GM03348 (cell line): ENCODE data around the gene EIF2S1.
"Not testable (repeated sequence)": the region's sequence is repeated elsewhere in the genome, so short reads cannot be mapped to it uniquely, and the experiment has no call there.

Source experiments
- DNase-seq: peaks from one replicate; pipeline ENCODE4 v3.0.0; 2012; ENCODE audit warnings: low spot score

EIF2S1 gene

DNA sequence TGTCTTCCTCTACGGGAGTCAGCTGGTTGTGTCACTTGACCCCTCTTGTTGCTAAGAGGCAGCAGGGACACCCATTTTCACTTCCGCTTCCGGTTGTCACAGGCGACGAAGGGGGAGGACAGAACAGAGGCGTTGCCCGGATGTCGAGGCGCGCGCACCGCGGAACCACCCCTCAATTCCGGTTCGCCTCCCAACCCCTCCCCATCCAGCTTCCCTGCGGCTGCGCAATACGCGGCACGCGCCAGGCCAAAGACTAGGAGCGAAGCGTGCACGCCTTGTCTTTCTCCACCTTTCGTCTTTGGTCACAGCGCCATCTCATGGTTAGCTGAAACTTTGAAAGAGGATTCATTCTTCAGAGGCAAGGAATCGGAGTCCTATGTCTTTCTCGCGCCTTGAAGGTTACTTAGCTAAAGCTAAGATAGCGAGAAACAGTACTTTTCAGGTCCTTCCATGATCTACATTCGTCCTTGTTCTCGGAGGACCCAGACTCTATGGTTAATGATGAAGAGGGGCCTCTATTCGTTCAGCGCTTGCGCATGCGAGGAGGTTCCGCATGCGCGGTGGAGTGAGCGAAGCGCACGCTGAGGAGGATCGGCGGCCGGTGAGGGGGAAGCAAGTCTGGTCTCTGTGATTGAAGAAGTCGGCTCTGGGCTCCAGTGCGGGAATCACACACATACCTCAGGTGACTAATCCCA lies at the start of gene EIF2S1, which contains the start of gene ATP6V1D:
Gene EIF2S1, plus strand, starts transcription at position 554 of the 695 bp plus-strand sequence. CDS start 4,440 bp downstream, outside the sequence.
Gene ATP6V1D, minus strand, starts transcription at position 30 of the 695 bp plus-strand sequence. CDS start 106 bp downstream, outside the sequence.
- peak; percentile 99 for DNase-seq

GRCh38 chr14:67311868-67312267 lies 48.3 kb upstream of the EIF2S1 start:
- DNase-seq, result no peak

GRCh38 chr14:67313153-67313552 lies 47.0 kb upstream of the EIF2S1 start:
- no peak for DNase-seq

GRCh38 chr14:67317822-67318221 lies 42.3 kb upstream of the EIF2S1 start:
- no peak for DNase-seq

DNA sequence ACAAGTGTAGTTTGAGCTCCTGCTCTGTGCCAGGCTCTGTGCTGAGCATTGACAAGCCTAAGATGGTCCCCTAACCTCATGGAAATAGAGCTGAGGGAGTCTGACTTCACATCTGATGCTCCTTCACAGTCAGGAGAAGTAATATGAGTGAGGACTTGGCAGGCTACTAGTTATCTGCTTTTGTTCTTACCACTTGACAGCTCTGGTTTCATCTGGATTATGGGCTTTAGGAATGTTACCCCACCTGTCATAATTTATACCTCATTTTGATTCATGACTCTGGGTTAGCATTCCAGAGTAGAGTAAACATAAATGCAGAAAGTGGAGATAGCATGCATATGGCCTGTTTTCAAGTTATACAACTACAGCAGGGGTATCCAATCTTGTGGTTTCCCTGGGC lies 41.0 kb upstream of the EIF2S1 start:
- DNase-seq, result no peak

GRCh38 chr14:67329666-67330065 lies 30.5 kb upstream of the EIF2S1 start:
- not testable (repeated sequence) for DNase-seq

DNA sequence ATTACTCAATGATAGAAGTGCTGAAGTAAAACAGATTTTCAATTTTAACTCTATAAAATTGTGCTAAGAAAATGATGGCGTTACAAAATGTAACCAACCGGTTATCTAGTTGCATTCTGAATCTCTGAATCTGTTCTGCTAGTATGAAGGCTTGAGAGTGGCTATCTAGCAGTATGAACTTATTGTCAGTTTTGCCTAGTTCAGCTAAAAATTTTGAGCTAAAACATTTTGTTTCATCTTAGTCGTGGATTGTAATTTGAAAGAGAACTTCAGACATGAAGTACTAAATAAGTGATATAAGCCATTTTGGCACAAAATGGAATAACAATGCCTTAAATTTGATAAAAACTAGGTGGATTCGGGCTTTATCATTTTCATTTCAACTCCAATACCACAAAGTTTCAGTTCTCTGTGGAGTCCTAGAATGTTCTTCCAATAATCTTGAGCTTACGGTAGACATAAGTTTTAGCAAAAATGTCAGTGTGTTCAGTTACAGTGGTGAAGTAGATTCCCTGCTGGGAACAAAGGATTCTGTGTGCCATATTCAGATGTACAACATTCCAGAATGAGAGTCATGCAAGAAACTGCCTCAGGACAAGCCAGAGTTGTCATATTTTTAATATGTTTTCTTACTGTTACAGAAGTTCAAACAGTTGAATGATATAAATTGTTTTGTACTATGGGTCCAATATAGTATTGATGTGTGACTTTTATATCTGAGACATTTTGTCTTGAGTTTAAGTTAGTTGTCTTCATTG lies 28.6 kb upstream of the EIF2S1 start:
- no peak for DNase-seq

- no peak for DNase-seq
These were observed 27.7 kb upstream of the EIF2S1 start for GRCh38 chr14:67332468-67332867.

- no peak for DNase-seq
These were observed 24.3 kb upstream of the EIF2S1 start for GRCh38 chr14:67335781-67336180.

GRCh38 chr14:67341231-67341630 lies 18.9 kb upstream of the EIF2S1 start:
- DNase-seq, result not testable (repeated sequence)

- no peak for DNase-seq
These were observed 16.4 kb upstream of the EIF2S1 start for GRCh38 chr14:67343601-67344230.

- no peak for DNase-seq
These were observed 14.5 kb upstream of the EIF2S1 start for GRCh38 chr14:67345583-67345982.

GRCh38 chr14:67352055-67352454 lies 8.1 kb upstream of the EIF2S1 start:
- no peak for DNase-seq

DNA sequence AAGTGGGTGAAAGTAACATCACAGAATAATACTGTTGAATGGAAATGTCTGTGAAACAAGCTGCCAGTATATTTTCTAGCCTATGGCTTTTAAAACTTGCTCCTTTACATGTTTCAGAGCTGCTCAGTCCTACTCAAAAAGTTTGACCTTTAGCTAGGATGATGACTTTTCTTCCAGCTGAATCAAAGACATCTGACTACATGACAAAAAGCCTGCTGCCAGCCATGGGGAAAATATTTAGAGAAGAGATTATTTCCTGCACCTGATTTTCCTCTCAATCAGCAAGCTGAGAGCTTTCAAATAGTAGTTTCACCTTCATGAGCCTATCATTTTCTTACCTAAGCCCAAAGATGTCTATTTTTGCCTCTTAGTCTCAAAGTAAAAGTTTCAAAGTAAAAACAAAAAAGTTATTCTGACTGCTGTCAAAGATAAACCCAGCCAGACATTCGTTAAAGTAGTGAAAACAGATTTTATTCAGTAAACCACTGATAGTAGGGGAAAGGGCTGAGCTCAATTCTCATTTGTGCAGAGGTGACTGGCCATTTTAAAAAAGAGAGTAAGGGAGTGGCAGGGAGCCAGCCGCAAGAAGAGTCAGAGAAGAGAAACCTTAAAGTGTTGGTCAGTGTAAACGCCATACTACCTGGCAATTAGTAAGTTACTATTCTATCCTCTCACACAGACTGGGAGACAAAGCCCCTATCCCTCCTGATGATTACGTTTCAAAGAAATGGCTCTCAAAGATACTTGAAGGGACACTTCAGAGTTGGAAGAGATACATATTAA lies 2.8 kb upstream of the EIF2S1 start:
- DNase-seq, result no peak

- DNase-seq, result peak; percentile 11
These were observed 2.2 kb upstream of the EIF2S1 start for GRCh38 chr14:67357969-67358354.

DNA sequence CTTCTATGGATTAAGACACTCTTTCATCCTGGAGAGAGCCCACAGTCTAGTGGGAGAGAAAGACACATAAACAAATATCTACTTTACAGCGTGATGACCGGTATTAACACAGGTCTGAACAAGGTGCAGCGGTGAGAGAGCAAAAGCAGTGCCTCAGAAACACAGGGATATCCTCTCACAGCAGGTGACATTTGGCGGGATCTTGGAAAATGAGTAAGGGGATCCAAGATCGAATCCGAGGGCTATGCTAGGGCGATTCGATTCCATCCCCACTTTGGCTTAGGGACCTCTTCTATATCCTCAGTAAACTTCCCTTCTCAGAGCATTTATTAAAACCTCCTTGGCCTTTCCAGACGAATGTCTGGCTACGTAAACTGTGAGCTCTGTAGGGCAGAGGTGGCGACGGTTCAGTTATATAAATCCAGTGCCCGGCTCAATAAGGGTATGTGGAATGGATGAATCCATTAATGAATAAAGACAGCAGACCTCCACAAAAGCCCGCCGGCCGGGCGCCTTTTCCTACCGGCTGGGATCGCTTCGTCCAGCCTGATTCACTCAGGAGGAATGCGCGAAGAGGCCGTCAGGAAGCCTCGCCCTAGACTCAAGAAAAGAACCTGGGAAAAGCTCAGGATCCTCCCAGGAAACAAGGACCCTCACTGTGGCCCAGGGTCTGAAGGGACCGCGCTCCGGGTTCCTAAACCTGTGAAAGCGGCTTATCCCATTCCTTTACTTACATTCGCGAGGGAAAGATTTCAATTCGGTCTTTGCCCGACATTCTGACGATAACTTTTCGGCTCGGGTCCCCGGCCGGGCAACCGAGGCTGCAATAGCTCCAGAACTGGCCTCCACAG lies 979 bp upstream of the EIF2S1 start:
- DNase-seq, result peak; percentile 66

GRCh38 chr14:67360470-67361206 lies 510 bp downstream of the EIF2S1 start:
- no peak for DNase-seq

DNA sequence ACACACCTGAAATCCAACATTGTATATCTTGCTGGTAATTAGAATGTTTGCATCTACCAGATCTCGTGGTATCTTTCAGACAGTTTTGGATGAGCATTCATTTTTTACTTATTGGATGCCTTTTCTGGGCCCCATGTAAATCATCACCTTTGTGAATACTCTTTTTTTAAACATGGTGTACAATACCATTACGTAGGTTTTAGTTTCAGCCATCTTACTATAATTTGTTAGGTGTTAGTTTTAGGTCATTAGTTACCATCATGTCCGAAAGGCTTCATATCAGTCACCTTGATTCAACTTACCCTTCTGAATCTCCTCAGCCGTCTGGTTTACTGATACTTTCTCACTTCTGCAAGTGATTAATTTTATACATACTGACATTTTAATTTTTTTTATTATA lies 5.3 kb downstream of the EIF2S1 start:
- no peak for DNase-seq

- DNase-seq, result no peak
These were observed 10.7 kb downstream of the EIF2S1 start for GRCh38 chr14:67370830-67371229.
